ENCODE results near the gene MS4A4E. TPM values are rescaled to one million over a fixed set of nuclear protein-coding genes. Genes with fewer than 3 reads are reported as not detected.
A peak's percentile ranks its signal among the peaks of the same experiment; 100 is the strongest.
"Not testable (repeated sequence)": the region's sequence is repeated elsewhere in the genome, so short reads cannot be mapped to it uniquely, and the experiment has no call there.

MS4A4E gene
- not detected in 2 replicates for total RNA-seq (2014; rRNA removed; shearing (Covaris generic))

DNA sequence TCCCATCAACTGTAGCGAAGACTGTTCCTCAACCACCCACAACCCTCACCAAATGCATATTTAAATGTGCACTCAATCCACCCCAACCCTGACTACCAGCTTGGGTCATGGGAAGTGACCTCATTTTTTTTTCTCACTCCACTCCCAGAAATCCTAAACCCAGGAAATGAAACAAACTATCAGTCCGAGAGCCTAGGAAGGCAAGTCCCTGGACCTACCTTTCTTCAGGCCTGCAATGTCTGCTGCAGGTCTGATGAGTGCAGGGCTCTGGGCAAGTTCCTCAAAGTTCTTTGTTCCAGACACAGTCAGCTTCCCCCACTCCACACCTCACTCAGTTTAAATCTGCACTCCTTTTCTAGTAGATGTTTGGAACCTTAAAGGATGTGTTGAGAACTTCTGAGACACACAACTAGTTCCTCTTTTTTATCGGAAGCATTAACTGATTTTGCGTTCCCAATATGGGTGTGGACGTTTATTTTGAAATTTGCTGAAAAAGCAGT lies at the start of gene MS4A4E:
TSS of gene MS4A4E (minus strand) at position 398 of the 500 bp plus-strand sequence. CDS start 13,082 bp downstream, outside the sequence.
- no peak for DNase-seq (ENCODE audit: low spot score)

GRCh38 chr11:60292145-60292544 lies 49.2 kb upstream of the MS4A4E start:
- no peak for DNase-seq (ENCODE audit: low spot score)

- peak; percentile 27 for DNase-seq (ENCODE audit: low spot score)
Measured at GRCh38 chr11:60288531-60288930, 45.6 kb upstream of the MS4A4E start.

DNA sequence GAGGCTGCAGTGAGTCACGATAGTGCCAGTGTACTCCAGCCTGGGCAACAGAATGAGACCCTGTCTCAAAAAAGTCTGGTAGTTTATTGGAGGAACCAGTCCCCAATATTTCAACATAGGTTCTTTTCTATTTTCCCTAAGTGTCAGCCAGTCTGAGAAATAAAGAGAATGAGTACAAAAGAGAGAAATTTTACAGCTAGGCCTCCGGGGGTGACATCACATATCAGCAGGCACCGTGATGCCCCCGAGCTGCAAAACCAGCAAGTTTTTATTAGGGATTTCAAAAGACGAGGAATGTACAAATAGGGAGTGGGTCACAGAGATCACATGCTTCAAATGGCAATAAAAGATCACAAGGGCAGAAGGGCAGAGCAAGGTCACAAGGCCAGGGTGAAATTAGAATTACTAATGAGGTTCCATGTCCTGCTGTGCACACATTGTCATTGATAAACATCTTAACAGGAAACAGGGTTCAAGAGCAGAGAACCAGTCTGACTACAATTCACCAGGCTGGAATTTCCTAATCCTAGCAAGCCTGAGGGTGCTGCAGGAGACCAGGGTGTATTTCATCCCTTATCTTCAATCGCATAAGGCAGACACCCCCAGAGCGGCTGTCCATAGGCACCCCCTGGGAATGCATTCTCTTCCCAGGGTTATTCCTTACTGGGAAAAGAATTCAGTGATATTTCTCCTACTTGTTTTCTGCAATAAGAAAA lies 42.6 kb upstream of the MS4A4E start:
- DNase-seq (ENCODE audit: low spot score) = not testable (repeated sequence)

GRCh38 chr11:60282286-60282685 lies 39.3 kb upstream of the MS4A4E start:
- DNase-seq (ENCODE audit: low spot score) = no peak

DNA sequence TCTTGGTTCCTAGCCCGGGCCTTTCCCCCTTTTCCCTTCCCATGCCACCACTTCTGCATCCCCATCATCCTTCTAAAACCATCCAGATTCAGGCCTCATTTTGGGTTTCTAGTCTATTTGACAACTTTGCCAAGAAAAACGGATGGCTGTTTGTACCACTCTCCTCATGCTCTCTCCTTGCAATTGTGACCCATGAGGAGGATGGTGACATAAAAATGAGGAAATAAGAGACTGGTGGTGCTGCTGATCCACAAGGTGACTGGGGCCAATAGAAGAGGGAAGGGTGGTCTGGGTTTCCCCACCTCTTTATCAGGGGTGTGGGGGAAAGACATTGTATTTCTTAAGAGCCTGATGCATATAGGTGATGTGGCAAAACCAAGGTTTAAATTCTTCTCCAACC lies 38.5 kb upstream of the MS4A4E start:
- DNase-seq (ENCODE audit: low spot score) = no peak

DNA sequence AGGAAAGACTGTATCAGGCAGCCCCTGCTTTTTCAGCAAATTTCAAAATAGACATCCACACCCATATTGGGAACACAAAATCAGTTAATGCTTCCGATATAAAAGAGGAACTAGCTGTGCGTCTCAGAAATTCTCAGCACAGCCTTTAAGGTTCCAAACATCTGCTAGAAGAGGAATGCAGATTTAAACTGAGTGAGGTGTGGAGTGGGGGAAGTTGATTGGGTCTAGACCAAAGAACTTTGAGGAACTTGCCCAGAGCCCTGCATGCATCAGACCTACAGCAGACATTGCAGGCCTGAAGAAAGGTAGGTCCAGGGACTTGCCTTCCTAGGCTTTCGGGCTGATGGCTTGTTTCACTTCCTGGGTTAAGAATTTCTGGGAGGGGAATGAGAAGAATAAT lies 37.5 kb upstream of the MS4A4E start, which contains the start of gene MS4A4A:
TSS of gene MS4A4A (plus strand) at position 255 of the 400 bp plus-strand sequence. CDS start at position 265, 10 bp downstream.
- DNase-seq (ENCODE audit: low spot score) = no peak

- no peak for DNase-seq (ENCODE audit: low spot score)
Measured at GRCh38 chr11:60274416-60274815, 31.5 kb upstream of the MS4A4E start.

DNA sequence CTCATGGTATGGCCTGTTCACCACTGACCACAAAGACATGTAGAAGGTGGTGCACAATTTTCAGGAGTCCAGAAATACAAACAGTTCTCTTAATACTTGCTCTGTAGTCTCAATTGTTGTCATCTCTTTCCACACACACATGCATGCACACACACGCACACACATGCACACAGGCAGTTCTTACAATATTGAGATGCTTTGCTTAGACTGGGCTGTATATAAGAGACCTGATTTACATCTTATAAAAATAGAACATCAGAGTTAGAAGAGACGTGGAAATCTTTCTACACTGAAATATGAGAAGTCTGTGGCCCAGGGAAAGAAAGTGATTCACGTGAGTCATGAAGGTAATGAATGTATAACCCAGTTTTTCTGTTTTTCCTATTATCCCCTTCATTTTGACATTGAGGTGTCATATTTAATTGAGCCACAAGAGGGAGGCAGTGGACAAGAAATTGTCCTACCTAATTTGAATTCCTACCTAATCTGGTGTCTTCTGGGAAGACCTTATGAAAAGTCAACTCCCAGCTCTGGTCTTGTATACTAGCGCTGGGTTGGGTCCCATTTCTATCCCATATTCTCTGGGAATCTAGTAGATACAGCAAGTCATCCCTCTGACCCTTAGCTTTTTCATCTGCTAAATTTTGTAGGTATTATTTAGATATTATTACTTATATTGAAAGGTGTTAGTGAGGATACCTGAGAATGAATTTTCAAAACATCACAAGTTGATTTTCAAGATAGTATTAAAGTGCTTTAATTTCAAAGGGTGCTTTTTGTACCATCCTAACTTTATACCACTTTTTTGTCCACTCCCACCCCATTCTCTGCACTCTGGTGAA lies 22.7 kb upstream of the MS4A4E start:
- peak; percentile 19 for DNase-seq (ENCODE audit: low spot score)

- no peak for DNase-seq (ENCODE audit: low spot score)
Measured at GRCh38 chr11:60264644-60265043, 21.7 kb upstream of the MS4A4E start.

DNA sequence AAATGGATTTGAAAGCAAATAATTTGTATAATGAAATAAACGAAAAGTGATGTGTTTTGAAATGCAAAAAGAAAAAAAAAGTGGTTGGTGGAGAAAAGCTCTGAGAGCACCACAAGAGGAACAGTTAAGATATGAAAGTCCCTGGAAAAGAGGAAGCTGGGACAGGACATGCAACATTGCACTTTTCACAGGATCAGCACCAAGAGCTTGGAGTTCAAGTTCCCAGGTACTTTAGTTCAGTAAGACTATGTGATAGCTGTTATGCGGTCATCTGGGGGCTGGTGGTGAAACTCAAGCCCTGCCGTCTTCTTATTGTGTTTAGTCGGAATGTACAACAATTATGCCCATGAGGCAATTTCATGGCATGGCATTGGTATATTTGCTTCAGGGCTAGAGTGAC lies 20.5 kb upstream of the MS4A4E start:
- no peak for DNase-seq (ENCODE audit: low spot score)

DNA sequence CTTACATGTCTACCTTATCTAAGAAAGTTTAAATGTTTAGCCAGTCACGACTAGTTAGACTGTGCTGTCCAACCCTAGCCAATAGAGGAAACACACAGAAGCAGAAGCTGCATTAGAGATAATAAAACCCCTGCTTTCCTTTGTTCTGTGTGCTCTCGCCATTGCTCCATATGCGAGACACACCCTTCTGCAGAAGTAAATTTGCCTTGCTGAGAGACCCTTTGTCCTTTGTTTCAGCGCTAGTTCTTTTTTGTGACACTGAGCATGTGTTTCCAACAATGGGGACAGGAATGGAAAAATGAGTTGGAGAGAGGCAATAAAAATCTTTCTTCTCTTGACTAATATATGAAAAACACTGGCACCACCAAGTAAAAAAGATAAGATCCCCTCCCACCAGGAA lies 18.1 kb upstream of the MS4A4E start:
- no peak for DNase-seq (ENCODE audit: low spot score)

DNA sequence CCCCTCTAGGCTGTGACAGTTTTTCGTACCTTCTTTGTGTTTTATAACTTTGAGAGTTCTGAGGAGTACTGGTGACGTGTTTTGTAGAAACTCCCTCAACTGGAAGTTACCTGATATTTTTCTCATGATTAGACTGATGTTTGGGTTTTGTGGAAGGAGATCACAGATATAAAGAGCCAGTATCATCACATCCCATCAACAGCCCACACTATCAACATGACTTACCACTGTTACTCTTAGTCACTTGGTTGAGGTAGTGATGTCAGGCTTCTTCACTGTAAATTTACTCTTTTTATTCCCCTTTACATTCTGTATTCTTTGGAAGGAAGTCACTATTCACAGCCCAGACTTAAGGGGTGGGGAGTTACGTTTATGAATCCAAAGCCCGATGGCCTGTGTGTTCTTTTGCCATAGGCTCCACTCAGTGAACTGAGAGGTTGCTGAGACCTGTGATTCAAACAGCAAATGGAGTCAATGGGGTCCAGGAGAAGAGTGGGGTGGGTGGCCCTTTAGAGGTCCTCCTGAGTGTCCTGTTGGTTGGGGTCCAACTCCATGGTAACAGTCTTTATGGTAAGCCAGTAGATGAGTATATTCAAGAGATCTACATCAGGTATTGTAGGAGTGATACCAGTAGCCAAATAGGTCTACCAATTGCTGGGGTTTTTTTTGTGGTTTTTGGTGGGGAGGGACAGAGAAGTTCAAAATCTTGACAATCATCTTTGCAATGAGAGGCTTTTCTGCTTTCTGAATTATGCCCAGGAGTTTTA lies 15.2 kb upstream of the MS4A4E start:
- no peak for DNase-seq (ENCODE audit: low spot score)

DNA sequence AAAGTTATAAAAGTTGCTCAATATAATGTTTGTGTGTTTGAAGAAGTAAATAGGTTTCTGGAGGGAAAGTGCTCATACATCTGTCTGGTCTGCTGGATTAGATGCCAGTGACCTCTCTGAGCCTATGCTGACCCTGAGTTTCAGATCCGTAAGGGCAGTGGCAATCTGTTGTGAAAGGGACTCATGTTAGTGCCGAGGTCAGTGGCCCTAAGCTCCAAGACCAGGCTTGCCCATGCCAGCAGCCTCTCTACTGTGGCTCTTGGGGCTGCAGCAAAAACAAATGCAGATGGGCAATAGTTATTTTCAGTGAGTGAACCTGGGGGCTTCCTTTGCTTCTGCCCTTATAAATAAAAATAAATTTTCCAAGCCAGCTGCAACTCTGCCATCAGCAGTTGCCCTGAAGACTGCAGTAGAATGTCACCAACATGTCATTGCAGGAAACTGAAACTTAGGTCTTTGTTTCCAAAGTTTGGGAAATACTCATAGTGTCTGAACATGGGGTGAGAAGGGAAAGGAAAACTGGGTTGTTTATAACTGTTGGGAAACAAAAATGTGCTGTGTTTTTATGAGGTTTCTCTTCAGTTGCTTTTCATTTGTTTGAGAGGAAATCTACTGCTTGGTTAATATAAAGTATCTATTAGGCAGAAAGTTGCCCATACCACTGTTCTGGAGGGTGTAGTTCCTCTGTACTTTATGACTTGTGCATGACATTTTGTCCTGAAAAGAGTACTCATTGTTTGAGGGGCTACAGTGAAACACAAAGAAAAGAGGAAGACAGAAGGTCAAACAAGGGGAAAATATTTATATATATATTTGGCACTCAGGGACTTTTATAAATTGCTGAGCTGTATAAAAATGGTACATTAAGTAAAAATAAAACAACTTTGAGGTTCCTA lies 9.5 kb upstream of the MS4A4E start:
- DNase-seq (ENCODE audit: low spot score) = no peak

GRCh38 chr11:60251485-60252212 lies 8.7 kb upstream of the MS4A4E start:
- no peak for DNase-seq (ENCODE audit: low spot score)

DNA sequence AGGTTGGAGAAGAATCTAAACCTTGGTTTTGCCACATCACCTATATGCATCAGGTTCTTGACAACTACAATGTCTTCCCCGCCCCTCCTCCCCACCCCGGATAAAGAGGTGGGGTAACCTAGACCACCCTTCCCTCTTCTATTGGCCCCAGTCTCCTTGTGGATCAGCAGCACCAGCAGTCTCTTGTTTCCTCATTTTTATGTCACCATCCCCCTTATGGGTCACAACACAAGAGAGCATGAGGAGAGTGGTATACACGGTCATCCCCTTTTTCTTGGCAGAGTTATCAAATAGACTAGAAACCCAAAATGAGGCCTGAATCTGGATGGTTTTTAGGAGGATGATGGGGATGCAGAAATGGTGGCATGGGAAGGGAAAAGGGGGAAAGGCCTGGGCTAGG lies 1.2 kb downstream of the MS4A4E start:
- no peak for DNase-seq (ENCODE audit: low spot score)

GRCh38 chr11:60240662-60241061 lies 2.3 kb downstream of the MS4A4E start:
- no peak for DNase-seq (ENCODE audit: low spot score)

- DNase-seq (ENCODE audit: low spot score) = no peak
Measured at GRCh38 chr11:60235321-60235720, 7.6 kb downstream of the MS4A4E start.

- no peak for DNase-seq (ENCODE audit: low spot score)
Measured at GRCh38 chr11:60230681-60231080, 12.3 kb downstream of the MS4A4E start.

DNA sequence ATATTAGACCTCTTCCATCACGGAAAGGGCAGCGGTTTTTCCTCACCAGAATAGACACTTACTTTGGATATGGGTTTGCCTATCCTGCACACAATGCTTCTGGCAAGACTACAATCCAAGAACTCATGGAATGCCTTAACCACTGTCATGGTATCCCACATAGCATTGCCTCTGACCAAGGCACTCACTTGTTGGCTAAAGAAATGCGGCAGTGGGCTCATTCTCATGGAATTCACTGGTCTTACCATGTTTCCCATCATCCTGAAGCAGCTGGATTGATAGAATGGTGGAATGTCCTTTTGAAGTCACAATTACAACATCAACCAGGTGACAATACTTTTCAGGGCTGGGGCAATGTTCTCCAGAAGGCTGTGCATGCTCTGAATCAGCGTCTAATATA lies 20.8 kb downstream of the MS4A4E start:
- no peak for DNase-seq (ENCODE audit: low spot score)

Data from H4 (cell line).